OCI-LY7 (cell line): ENCODE data around the gene E2F6.

Experiments
- EZH2phosphoT487 ChIP-seq: fragments of 200-600 bp; sonication (generic); IDR thresholded peaks from 2 replicates; pipeline ENCODE4 v1.6.1; 2018; ENCODE audit warnings: low read depth, borderline replicate concordance, mild to moderate bottlenecking, mixed run types, antibody characterized with exemption, low read length, moderate library complexity, mixed read lengths
- TF ChIP-seq, protein P1 (sequence below): fragments of 200-600 bp; sonication (generic); conservative IDR thresholded peaks from 2 replicates; pipeline ENCODE4 v1.5.1; 2014; ENCODE audit warnings: mild to moderate bottlenecking, antibody characterized with exemption, low read length, moderate library complexity, mixed read lengths

DNA sequence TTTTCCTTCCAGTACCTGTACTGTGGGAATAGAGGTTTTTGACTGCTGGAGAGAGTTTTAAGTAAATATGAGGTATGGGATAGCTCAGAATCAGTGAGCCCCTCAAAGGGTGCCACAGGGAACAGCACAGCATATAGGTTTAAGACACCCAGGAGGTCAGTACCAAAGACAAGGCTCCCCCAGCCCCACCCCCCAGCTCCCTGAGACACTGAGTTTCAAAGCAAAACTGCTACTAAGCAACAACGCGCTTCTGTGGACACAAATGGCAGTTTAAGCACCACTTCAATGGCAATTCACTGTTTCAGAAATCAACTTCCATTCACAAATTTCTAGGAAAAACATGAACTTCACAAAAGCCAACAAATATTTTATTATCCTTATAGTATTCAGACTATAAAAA, 15.2 kb downstream of the E2F6 start:
- TF ChIP-seq, protein P1, sequence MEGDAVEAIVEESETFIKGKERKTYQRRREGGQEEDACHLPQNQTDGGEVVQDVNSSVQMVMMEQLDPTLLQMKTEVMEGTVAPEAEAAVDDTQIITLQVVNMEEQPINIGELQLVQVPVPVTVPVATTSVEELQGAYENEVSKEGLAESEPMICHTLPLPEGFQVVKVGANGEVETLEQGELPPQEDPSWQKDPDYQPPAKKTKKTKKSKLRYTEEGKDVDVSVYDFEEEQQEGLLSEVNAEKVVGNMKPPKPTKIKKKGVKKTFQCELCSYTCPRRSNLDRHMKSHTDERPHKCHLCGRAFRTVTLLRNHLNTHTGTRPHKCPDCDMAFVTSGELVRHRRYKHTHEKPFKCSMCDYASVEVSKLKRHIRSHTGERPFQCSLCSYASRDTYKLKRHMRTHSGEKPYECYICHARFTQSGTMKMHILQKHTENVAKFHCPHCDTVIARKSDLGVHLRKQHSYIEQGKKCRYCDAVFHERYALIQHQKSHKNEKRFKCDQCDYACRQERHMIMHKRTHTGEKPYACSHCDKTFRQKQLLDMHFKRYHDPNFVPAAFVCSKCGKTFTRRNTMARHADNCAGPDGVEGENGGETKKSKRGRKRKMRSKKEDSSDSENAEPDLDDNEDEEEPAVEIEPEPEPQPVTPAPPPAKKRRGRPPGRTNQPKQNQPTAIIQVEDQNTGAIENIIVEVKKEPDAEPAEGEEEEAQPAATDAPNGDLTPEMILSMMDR, result no peak
- TF ChIP-seq EZH2phosphoT487, result no peak
